Peyer's patch (tissue), 4 donors: ENCODE results near the gene PIGZ.

Experiments
- CTCF ChIP-seq, 6 experiments: fragments of 450-650 bp in 4 of 6; fragments of 200-600 bp in 2 of 6; sonication (generic) in 1 of 6; IDR thresholded peaks; one replicate each; pipeline ENCODE4 v1.5.1; 2017 to 2019; ENCODE audit warnings: antibody characterized with exemption in 6 of 6, mild to moderate bottlenecking in 3 of 6, moderate library complexity in 1 of 6
- POLR2A ChIP-seq, 2 donors: fragments of 450-650 bp; IDR thresholded peaks; one replicate each; pipeline ENCODE4 v1.5.1; 2017; ENCODE audit warnings: antibody characterized with exemption in 2 of 2, mild to moderate bottlenecking in 2 of 2, moderate library complexity in 2 of 2

- TF ChIP-seq POLR2A (IDR thresholded peaks at IDR 0.05), result no peak
- no peak for TF ChIP-seq CTCF (IDR thresholded peaks at IDR 0.05)
These were observed 40.0 kb upstream of the PIGZ start for GRCh38 chr3:197008436-197009209.
